HCT116 (cell line): ENCODE data around the gene APP. TPM values are rescaled to one million over a fixed set of nuclear protein-coding genes. Genes with fewer than 3 reads are reported as not detected.

ENCODE experiments used
- ATAC-seq: fragments of 200-7000 bp; cut with Tn5 transposase; 2 replicates; pipeline ENCODE4 v1.9.1; 2020; ENCODE audit warnings: mild to moderate bottlenecking, moderate library complexity
- BruUV-seq: library from RNA; stranded (reverse); fragments of 400-500 nt; replicated peaks from 2 replicates; lab custom pipeline; 2021; lab: Mats Ljungman, UMichigan
- CTCF ChIA-PET: fragments of 300-600 bp; sonication (Branson Sonifier 250); formaldehyde crosslinking; loops from one replicate; lab custom pipeline; 2021; ENCODE audit warnings: antibody characterized with exemption; lab: Charles Lee
- POLR2A ChIA-PET: fragments of 300-600, 350-600 bp; sonication (Branson Sonifier 250); formaldehyde crosslinking; loops from one replicate; lab custom pipeline; 2021; ENCODE audit warnings: antibody characterized with exemption; lab: Charles Lee
- RAD21 ChIA-PET, 2 experiments: fragments of 300-600 bp; sonication (Branson Sonifier 250); formaldehyde crosslinking; loops; one replicate each; lab custom pipeline; 2023; ENCODE audit warnings: low total read pairs in 2 of 2; ENCODE audit not compliant: uncharacterized antibody in 2 of 2, unreplicated experiment in 2 of 2, low non-redundant PET in 1 of 2; lab: Charles Lee
- DNase-seq: peaks from one replicate; pipeline ENCODE4 v3.0.0-alpha.2; 2010; ENCODE audit warnings: low read depth, low spot score
- H2AFZ ChIP-seq: fragments of 200-600 bp; shearing (Covaris generic), sonication (generic); 2 replicates; pipeline ENCODE4 v1.6.1; 2017; ENCODE audit warnings: low read depth, mixed run types, mixed read lengths, antibody characterized with exemption, low read length; ENCODE audit not compliant: poor library complexity, severe bottlenecking
- H3K27ac ChIP-seq: 2 replicates; pipeline ENCODE4 v1.5.1; 2012; ENCODE audit warnings: low read depth, low read length
- H3K27me3 ChIP-seq: fragments of 200-600 bp; sonication (generic); 2 replicates; pipeline ENCODE4 v1.6.1; 2016; ENCODE audit warnings: mixed run types, low read length, mixed read lengths; ENCODE audit not compliant: insufficient read depth
- H3K36me3 ChIP-seq, 2 experiments: fragments of 200-500 bp in 1 of 2; fragments of 200-600 bp in 1 of 2; sonication (Bioruptor generic) in 1 of 2; sonication (generic) in 1 of 2; 2 replicates each; pipeline versions ENCODE4 v1.5.1 to v1.6.1; 2014 to 2016; ENCODE audit warnings: low read length in 2 of 2, inconsistent platforms in 1 of 2, mixed read lengths in 1 of 2, mixed run types in 1 of 2; ENCODE audit not compliant: insufficient read depth in 2 of 2, control insufficient read depth in 1 of 2
- H3K4me1 ChIP-seq, 2 experiments: fragments of 200-600 bp in 1 of 2; sonication (generic) in 1 of 2; 2 replicates each; pipeline versions ENCODE4 v1.5.1 to v1.6.1; 2012 to 2017; ENCODE audit warnings: low read length in 2 of 2, inconsistent platforms in 1 of 2, mild to moderate bottlenecking in 1 of 2, mixed read lengths in 1 of 2, mixed run types in 1 of 2, moderate library complexity in 1 of 2; ENCODE audit not compliant: insufficient read depth in 2 of 2, control insufficient read depth in 1 of 2
- H3K4me2 ChIP-seq: fragments of 200-600 bp; sonication (generic); 2 replicates; pipeline ENCODE4 v1.6.1; 2017; ENCODE audit warnings: mixed run types, low read length, mixed read lengths
- H3K4me3 ChIP-seq, 2 experiments: fragments of 200-600 bp in 1 of 2; sonication (generic) in 1 of 2; replicated peaks in 1 of 2; 2 replicates each; pipeline ENCODE4 v1.5.1; 2011 to 2016; ENCODE audit warnings: low read length in 2 of 2, control low read depth in 1 of 2, low read depth in 1 of 2, mild to moderate bottlenecking in 1 of 2, mixed read lengths in 1 of 2, mixed run types in 1 of 2
- H3K79me2 ChIP-seq: fragments of 200-600 bp; sonication (generic); 2 replicates; pipeline ENCODE4 v1.6.1; 2017; ENCODE audit warnings: mild to moderate bottlenecking, mixed run types, low read length, moderate library complexity, mixed read lengths; ENCODE audit not compliant: insufficient read depth
- H3K9ac ChIP-seq: fragments of 200-600 bp; sonication (generic); 2 replicates; pipeline ENCODE4 v1.6.1; 2016; ENCODE audit warnings: low read length, mixed read lengths
- H3K9me2 ChIP-seq: fragments of 200-600 bp; sonication (generic), shearing (Covaris generic); 2 replicates; pipeline ENCODE4 v1.6.1; 2017; ENCODE audit warnings: mixed run types, mild to moderate bottlenecking, moderate library complexity; ENCODE audit not compliant: insufficient read depth
- H3K9me3 ChIP-seq, 2 experiments: fragments of 200-500 bp in 1 of 2; fragments of 200-600 bp in 1 of 2; sonication (Bioruptor generic) in 1 of 2; sonication (generic) in 1 of 2; 2 replicates each; pipeline ENCODE4 v1.6.1; 2014 to 2017; ENCODE audit warnings: low read length in 2 of 2, mixed read lengths in 2 of 2, inconsistent platforms in 1 of 2, low read depth in 1 of 2, mild to moderate bottlenecking in 1 of 2, mixed run types in 1 of 2, moderate library complexity in 1 of 2; ENCODE audit not compliant: control insufficient read depth in 1 of 2, insufficient read depth in 1 of 2
- H4K20me1 ChIP-seq: fragments of 200-600 bp; sonication (generic), shearing (Covaris generic); 2 replicates; pipeline ENCODE4 v1.6.1; 2017; ENCODE audit warnings: mixed run types, mild to moderate bottlenecking, moderate library complexity; ENCODE audit not compliant: insufficient read depth
- CBX3 ChIP-seq: IDR thresholded peaks from 2 replicates; pipeline ENCODE4 v1.6.1; 2012; ENCODE audit warnings: low read depth
- CEBPB ChIP-seq: IDR thresholded peaks from 2 replicates; pipeline ENCODE4 v1.6.1; 2012; ENCODE audit warnings: low read depth
- ELF1 ChIP-seq: IDR thresholded peaks from 2 replicates; pipeline ENCODE4 v1.6.1; 2012; ENCODE audit warnings: low read depth, borderline replicate concordance
- EZH2 ChIP-seq: fragments of 200-600 bp; sonication (generic); IDR thresholded peaks from 2 replicates; pipeline ENCODE4 v1.6.1; 2017; ENCODE audit warnings: antibody characterized with exemption, mixed run types
- EZH2phosphoT487 ChIP-seq: fragments of 200-600 bp; IDR thresholded peaks from 2 replicates; pipeline ENCODE4 v1.6.1; 2018; ENCODE audit warnings: antibody characterized with exemption, borderline replicate concordance
- FOSL1 ChIP-seq: IDR thresholded peaks from 2 replicates; pipeline ENCODE4 v1.6.1; 2012; ENCODE audit warnings: low read depth
- JUND ChIP-seq: IDR thresholded peaks from 2 replicates; pipeline ENCODE4 v1.6.1; 2012
- POLR2A ChIP-seq: IDR thresholded peaks from 2 replicates; pipeline ENCODE4 v1.7.0; 2011; ENCODE audit warnings: borderline replicate concordance; ENCODE audit not compliant: insufficient read depth, insufficient read length; ENCODE audit errors: extremely low read depth
- POLR2AphosphoS5 ChIP-seq: IDR thresholded peaks from 2 replicates; pipeline ENCODE4 v1.6.1; 2011; ENCODE audit warnings: mild to moderate bottlenecking, low read depth, low read length, moderate library complexity
- SRF ChIP-seq: IDR thresholded peaks from 2 replicates; pipeline ENCODE4 v1.6.1; 2012; ENCODE audit warnings: low read depth
- TCF7L2 ChIP-seq: IDR thresholded peaks from 2 replicates; pipeline ENCODE4 v1.7.0; 2011; ENCODE audit warnings: borderline replicate concordance, inconsistent platforms; ENCODE audit not compliant: insufficient read depth, insufficient read length; ENCODE audit errors: extremely low read depth
- YY1 ChIP-seq: IDR thresholded peaks from 2 replicates; pipeline ENCODE4 v1.6.1; 2011; ENCODE audit warnings: low read length, low read depth, moderate library complexity, mild to moderate bottlenecking; ENCODE audit not compliant: insufficient replicate concordance; ENCODE audit errors: extremely low read depth
- intact Hi-C: fragments of 100-400 bp; cut with micrococcal nuclease; formaldehyde crosslinking; loops from 2 replicates; pipeline ENCODE4 v1.10.0; 2022
- total RNA-seq: library from RNA; stranded (reverse); gene quantifications from one replicate; pipeline ENCODE4 v1.2.1, GENCODE V29; 2021; ENCODE audit not compliant: unreplicated experiment
- TF ChIP-seq, protein P1 (sequence below): IDR thresholded peaks from 2 replicates; pipeline ENCODE4 v1.6.1; 2012
- TF ChIP-seq, protein P2 (sequence below), 3 experiments: fragments of 200-600 bp in 1 of 3; sonication (generic) in 1 of 3; IDR thresholded peaks in 2 of 3; conservative IDR thresholded peaks in 1 of 3; 2 replicates each; pipeline ENCODE4 v1.5.1; 2012 to 2017; ENCODE audit warnings: low read depth in 2 of 3, low read length in 2 of 3, antibody characterized with exemption in 1 of 3, borderline replicate concordance in 1 of 3, control low read depth in 1 of 3, mild to moderate bottlenecking in 1 of 3, mixed read lengths in 1 of 3, mixed run types in 1 of 3, moderate library complexity in 1 of 3; ENCODE audit not compliant: insufficient read depth in 1 of 3
- TF ChIP-seq, protein P3 (sequence below): IDR thresholded peaks from 2 replicates; pipeline ENCODE4 v1.6.1; 2011; ENCODE audit warnings: mild to moderate bottlenecking, low read length, moderate library complexity; ENCODE audit not compliant: insufficient replicate concordance; ENCODE audit errors: extremely low read depth

The APP gene
- total RNA-seq, 1 experiment from 2014 or later: 267 TPM

DNA sequence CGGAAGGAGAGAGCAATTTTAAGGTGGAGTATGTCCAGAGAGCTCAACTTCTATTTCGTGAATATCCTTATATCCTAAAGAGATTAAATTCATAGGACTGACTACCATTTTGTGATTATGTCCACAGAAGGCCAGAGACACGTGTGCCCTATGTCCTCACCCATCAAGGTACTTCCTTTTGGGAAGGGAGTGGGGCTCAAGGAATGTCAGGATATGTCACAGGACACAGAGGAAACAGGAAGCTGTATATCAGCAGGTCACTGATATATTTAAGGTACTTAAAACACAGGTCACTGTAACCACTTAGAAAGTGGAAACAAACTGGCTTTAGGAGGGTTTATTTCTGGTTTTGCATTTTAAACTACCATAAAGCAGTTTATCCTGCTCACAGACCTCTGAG lies 184.6 kb downstream of the APP start:
- Histone ChIP-seq H3K9me3 (no peaks in the 10 kb centered on the region), H3K4me1 (no peaks in the 10 kb centered on the region), H3K4me3 (no peak overlapping the region), H3K36me3 (peaks cover 5 to 14% of the 10 kb centered on the region in 2 experiments; a peak in 1 of 4 replicates), H2AFZ (no peak overlapping the region), H3K9me2 (no peaks in the 10 kb centered on the region), H3K4me2 (no peak overlapping the region), H3K27me3 (no peaks in the 10 kb centered on the region), H3K27ac (no peak overlapping the region), H3K79me2 (no peaks in the 10 kb centered on the region), H3K9ac (no peak overlapping the region), H4K20me1 (no peaks in the 10 kb centered on the region)
- CTCF ChIA-PET: no interaction called here
- TF ChIP-seq YY1 (no peak), EZH2 (no peak), JUND (no peak), TCF7L2 (no peak), FOSL1 (no peak), CEBPB (no peak), POLR2A (no peak), POLR2AphosphoS5 (no peak)
- intact Hi-C loops: no loop called here
- RAD21 ChIA-PET: no interaction called here
- POLR2A ChIA-PET: no interaction called here
- BruUV-seq: no TSS peak
- DNase-seq: no peak
- no peak for ATAC-seq

DNA sequence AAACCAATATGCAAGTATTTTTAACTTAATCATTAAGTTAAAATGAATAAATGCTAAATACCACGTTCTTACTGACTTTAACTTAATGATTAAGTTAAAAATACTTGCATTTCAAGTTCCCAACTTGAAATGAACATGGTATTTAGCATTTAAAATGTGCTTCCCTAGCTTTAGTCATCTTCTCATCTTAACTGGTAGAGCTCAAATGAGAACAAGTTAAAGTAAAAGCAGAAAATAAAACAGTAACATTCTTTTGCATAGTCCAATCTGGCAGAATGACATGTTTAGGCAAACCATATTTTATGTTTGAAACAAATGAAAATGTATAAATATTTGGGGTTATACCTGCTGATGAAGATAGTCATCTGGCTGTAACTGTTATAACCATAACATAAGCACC lies 186.0 kb downstream of the APP start:
- DNase-seq: no peak
- no peaks in the 10 kb centered on the region for H3K27me3 ChIP-seq
- no peaks in the 10 kb centered on the region for H3K4me1 ChIP-seq
- H3K27ac ChIP-seq: no peak overlapping the region
- BruUV-seq: no TSS peak
- no peak overlapping the region for H3K4me2 ChIP-seq
- ChIA-PET RAD21 (no interaction called here), CTCF (no interaction called here), POLR2A (no interaction called here)
- no peak overlapping the region for H3K4me3 ChIP-seq
- no peaks in the 10 kb centered on the region for H3K79me2 ChIP-seq
- H4K20me1 ChIP-seq: no peaks in the 10 kb centered on the region
- H3K9me3 ChIP-seq: no peaks in the 10 kb centered on the region
- H3K9ac ChIP-seq: no peak overlapping the region
- intact Hi-C loops: no loop called here
- no peak for ATAC-seq
- H2AFZ ChIP-seq: no peak overlapping the region
- no peaks in the 10 kb centered on the region for H3K9me2 ChIP-seq
- peaks cover 5 to 16% of the 10 kb centered on the region in 2 experiments; a peak in 1 of 4 replicates for H3K36me3 ChIP-seq
- TF ChIP-seq SRF (no peak), CBX3 (no peak), ELF1 (no peak), POLR2AphosphoS5 (no peak), EZH2phosphoT487 (no peak), TCF7L2 (no peak), YY1 (no peak), EZH2 (no peak)
- TF ChIP-seq, protein P1, sequence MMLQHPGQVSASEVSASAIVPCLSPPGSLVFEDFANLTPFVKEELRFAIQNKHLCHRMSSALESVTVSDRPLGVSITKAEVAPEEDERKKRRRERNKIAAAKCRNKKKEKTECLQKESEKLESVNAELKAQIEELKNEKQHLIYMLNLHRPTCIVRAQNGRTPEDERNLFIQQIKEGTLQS: no peak
- TF ChIP-seq, protein P2, sequence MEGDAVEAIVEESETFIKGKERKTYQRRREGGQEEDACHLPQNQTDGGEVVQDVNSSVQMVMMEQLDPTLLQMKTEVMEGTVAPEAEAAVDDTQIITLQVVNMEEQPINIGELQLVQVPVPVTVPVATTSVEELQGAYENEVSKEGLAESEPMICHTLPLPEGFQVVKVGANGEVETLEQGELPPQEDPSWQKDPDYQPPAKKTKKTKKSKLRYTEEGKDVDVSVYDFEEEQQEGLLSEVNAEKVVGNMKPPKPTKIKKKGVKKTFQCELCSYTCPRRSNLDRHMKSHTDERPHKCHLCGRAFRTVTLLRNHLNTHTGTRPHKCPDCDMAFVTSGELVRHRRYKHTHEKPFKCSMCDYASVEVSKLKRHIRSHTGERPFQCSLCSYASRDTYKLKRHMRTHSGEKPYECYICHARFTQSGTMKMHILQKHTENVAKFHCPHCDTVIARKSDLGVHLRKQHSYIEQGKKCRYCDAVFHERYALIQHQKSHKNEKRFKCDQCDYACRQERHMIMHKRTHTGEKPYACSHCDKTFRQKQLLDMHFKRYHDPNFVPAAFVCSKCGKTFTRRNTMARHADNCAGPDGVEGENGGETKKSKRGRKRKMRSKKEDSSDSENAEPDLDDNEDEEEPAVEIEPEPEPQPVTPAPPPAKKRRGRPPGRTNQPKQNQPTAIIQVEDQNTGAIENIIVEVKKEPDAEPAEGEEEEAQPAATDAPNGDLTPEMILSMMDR (IDR thresholded peaks at IDR 0.05 in 2 of 3, conservative IDR thresholded peaks at IDR 0.05 in 1 of 3; ENCODE audit: borderline replicate concordance in 1 of 3, insufficient read depth in 1 of 3, low read depth in 2 of 3, low read length in 2 of 3): no peak
- TF ChIP-seq, protein P3, sequence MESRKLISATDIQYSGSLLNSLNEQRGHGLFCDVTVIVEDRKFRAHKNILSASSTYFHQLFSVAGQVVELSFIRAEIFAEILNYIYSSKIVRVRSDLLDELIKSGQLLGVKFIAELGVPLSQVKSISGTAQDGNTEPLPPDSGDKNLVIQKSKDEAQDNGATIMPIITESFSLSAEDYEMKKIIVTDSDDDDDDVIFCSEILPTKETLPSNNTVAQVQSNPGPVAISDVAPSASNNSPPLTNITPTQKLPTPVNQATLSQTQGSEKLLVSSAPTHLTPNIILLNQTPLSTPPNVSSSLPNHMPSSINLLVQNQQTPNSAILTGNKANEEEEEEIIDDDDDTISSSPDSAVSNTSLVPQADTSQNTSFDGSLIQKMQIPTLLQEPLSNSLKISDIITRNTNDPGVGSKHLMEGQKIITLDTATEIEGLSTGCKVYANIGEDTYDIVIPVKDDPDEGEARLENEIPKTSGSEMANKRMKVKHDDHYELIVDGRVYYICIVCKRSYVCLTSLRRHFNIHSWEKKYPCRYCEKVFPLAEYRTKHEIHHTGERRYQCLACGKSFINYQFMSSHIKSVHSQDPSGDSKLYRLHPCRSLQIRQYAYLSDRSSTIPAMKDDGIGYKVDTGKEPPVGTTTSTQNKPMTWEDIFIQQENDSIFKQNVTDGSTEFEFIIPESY: no peak
